GM19025 (cell line): ENCODE measurements around the gene FRMD4A.

Experiments
- ATAC-seq: cut with Tn5 transposase; IDR thresholded peaks from one replicate; pipeline ENCODE4 v1.9.1; 2021; ENCODE audit warnings: mild to moderate bottlenecking, low read depth, moderate library complexity; ENCODE audit not compliant: unreplicated experiment

The FRMD4A gene

DNA sequence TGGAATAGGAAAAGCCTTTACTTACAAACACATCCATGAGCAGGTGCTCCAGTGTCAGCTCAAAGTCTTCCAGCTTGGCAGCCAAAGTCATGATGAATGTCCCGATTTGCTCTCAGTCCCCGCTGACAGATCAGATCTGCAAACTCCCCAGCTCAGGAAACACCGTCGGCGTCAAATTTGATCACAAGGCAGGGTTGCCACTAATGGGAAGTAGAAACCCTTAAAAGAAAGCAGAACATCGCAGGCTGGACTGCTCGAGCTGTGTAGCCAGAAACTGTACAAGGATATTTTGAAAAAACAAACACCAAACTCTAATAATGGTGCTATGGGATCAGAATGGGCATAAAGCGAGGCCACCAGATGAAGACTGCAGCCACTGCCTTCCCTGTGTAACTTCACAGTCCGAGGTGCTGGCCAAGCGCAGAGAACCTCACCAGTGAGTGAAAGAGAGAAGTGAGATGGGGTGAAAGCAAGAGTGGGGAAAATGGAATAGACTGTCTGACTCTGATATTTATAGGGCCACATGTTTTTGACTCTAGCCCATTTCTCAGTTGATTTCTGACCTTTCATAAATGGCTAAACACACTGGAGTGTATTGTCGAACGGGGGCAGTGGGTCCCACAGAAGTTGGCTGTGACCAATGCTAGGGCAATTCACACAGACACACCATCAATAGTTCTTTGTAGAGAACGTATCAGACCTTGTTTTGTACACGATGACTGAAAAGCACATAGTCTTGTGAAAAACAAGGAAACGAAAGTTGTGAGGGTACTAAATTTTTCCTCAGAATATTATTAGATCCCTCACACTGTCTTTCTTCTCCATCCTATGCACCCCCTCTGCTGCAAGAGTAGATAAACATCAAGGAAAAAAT is 306.2 kb downstream of the FRMD4A start:
- ATAC-seq: no peak

- no peak for ATAC-seq
Measured at GRCh38 chr10:14023673-14024328, 306.9 kb downstream of the FRMD4A start.

GRCh38 chr10:14022954-14023672 is 307.6 kb downstream of the FRMD4A start:
- ATAC-seq: no peak

DNA sequence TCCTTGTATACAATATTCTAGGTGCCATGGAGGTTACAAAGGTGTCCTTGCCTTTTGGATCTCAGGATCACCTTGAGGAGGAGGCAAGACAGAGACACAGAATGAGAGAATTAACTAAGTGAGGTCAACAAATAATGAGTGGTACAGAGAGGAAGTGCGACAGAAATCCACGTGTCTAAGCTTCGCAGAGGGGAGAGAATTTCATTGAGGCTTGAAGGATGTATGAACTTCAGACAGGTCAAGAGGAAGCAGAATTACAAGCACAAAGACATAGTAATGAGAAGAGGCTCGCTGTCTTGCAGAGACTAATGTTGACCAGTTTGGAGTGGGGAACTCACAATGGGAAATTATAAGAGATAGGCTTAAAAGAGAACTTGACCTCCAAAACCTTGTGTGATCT is 308.7 kb downstream of the FRMD4A start:
- no peak for ATAC-seq

GRCh38 chr10:14020037-14020664 is 310.6 kb downstream of the FRMD4A start:
- ATAC-seq: no peak

GRCh38 chr10:14017467-14017866 is 313.3 kb downstream of the FRMD4A start:
- no peak for ATAC-seq

DNA sequence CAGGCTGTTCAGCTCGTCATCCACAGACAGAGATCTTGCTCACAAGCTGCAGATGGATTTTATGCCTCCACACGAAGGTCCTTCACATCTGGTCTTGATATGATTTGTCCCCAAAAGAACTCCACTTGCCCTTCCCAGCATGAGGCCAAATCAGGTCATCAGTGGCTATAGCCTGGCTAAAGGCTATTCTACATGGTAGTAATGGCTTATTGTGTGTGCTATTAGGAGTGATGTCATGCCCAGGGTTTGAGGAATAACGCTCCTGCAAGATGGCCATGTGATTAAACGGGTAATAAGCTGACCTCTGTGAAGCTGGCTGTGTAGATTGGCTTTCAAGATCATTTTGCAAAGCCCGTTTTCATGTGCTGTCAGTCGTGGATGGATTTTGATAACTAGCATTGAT is 313.8 kb downstream of the FRMD4A start:
- no peak for ATAC-seq

DNA sequence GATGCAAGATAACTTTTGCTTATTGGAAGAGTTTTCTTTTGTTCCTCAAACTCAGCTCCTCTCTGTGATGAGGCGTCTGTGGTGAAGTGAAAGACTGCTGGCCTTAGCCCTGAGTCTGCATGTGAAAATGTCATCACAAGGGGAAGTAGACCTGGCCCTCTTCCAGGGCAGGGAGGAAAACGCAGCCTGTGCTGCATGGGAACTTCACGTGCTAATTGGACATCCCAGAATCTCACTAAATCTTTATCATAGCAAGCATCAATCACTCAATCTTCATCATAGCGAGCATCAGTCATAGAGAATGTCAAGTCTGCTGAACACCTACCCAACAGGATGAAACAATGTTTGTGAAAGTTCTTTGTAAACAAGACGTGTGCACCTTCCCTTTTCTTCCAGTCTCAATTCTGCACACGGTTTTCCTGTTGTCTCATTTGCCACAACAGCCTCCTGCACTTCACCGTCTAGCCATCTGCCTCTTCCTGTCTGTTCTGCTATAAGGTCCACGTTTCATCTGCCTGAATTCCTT is 314.6 kb downstream of the FRMD4A start:
- ATAC-seq: no peak

DNA sequence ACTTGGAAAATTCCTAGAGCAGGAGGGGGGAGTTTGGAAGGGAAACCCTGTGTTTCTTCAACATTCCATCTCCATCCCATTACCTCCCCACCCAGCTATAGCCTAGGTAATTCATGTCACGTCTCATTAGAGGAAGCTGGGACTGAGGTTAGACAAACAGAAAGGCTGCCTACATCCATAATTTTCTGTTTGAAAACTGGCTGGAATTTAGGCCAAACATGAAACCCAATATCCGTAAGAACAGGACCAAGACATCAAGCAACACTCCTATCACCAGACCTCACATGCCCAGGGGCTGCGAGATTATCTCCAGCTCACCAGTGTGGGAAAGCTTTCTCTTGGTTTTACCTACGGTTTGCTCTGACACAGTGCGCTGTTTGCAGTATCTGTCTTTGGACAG is 316.3 kb downstream of the FRMD4A start:
- ATAC-seq: no peak

- no peak for ATAC-seq
Measured at GRCh38 chr10:14010769-14011574, 319.8 kb downstream of the FRMD4A start.

DNA sequence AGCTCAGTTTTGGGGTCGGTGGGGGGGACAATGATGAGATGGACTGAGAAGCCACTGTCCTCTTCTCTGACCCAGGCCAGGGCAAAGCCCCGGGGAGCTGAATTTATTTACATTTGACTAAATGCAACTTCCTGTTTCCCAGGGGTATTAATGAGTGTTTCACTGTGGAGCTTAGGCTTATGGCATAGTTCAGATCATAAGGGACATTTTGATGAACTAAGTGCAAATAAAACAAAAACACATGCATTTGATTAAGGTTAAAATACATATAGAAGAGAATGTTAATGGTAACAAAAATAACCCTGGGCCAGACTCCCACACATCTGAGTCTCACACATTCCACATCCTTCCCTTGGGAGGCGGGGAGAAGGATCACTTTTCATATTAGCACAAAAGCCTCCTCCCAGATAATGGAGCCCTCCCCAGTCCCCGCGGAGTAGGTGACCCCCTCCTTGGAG is 320.6 kb downstream of the FRMD4A start:
- ATAC-seq: no peak

DNA sequence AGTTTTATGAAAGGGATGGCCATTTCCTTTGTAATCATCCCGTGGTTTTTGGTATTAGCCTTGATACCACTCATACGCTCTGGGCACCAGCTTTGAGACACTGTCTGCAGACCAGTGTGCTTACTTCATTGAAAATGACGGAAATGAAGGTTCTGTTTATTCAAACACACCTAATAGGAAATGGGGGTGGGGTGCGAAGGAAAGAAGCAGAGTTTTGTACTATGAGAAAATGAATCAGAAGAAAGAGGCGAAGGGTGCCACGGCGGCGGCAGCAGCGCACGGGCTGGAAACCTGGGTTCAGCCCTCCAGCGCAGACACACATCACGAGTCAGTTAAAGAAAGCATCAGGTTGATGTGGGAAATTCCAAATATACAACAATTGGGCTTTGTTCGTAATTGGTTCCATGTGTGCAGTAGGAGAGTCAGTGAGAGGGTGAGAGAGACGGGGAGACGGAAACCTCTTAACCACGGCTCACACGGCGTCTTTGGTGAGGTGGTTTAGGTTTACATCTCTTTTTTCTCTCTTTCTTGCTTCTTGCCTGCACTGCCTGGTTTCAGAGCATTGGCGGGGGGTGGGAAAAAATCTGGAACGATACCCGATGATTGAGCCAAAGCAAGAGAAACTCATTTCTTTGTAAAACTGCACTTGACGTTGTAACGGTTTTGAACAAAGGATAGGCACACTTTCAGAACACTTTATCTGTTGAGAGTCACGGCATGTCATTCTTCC is 321.2 kb downstream of the FRMD4A start:
- ATAC-seq: no peak

DNA sequence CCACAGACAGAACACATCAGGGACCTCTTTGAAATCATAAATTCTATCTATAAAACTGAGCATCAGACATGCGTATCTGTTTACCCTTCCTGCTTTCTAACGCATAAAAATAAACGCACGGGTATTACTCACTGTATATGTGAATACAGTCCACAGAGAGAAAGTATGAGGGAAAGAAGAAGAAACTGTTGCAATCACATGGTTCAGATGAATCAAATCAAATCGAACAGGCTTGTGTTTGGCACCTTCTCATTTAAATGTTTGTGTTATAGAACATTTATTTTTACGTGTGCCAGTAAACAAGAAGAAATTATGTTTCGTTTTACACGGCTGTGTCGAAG is 322.0 kb downstream of the FRMD4A start:
- ATAC-seq: no peak

DNA sequence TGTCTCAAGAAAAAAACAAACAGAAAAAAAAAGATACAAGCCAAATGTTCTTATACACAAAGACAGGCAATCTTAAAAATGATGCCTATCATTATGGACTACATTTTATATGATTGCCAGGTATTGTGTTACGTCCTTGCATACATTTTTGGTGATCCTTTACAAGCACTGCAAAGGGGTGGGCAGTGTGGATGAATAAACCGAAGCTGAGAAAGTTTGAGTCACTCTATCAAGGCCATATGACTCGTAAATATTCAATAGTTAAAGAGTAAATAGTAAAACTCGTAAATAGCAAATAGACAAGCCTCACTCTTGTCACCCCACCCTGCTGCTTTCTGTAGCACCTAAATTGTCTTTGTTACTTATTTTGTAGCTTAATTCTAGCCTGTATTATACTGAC is 326.2 kb downstream of the FRMD4A start:
- ATAC-seq: no peak

GRCh38 chr10:14003517-14004184 is 327.1 kb downstream of the FRMD4A start:
- no peak for ATAC-seq

DNA sequence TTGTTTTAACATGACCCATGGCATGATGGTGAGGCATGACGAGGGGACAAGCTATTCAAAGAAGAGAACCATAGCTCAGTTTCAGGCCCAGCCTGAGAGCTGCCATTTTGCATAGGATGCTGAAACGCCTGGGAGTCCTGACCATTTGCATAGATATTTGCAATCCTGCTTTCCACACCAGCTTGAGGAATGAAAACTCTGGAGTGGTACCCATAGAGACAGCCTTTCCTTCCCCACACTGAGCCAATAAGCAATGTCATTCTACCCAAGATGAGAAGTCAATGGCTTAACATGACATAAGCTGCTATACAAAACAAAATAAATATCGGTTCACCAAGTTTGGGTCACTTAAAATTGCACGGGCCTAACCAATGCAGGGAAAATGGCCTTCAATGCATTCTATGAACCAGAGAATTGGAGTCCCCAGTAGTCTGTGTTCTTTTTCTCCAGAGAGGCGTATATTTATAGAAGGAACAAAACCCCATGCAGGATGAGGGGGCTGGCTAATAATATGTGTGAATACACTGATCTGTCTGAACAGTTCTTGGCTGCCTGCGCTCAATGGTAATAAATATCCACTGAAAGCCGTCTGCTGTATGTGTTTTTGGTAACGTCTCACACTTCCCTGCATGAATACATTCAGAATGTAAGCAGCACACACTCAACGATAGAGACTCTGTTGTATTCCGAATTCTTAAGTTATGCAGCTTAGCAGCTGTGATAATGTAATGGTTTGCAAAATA is 329.3 kb downstream of the FRMD4A start:
- no peak for ATAC-seq

- no peak for ATAC-seq
Measured at GRCh38 chr10:13998163-13998835, 332.4 kb downstream of the FRMD4A start.
